CD14-positive monocyte (primary cell): ENCODE measurements around the gene INMT. TPM values are rescaled to one million over a fixed set of nuclear protein-coding genes. Genes with fewer than 3 reads are reported as not detected.
A peak's percentile ranks its signal among the peaks of the same experiment; 100 is the strongest.

Experiments used
- DNase-seq, 3 donors: peaks; one replicate each; pipeline ENCODE4 v3.0.0-alpha.2; 2011 to 2022
- H2AFZ ChIP-seq: 2 replicates; pipeline ENCODE4 v1.6.0; 2012; ENCODE audit warnings: mild to moderate bottlenecking, low read depth, low read length, inconsistent platforms; ENCODE audit not compliant: insufficient read depth, poor library complexity, severe bottlenecking
- H3K27ac ChIP-seq, 2 donors: 1 replicate in 1 of 2; 2 replicates in 1 of 2; pipeline ENCODE4 v1.5.1; 2012 to 2013; ENCODE audit warnings: low read length in 2 of 2, control low read depth in 1 of 2, inconsistent platforms in 1 of 2, low read depth in 1 of 2, mild to moderate bottlenecking in 1 of 2
- H3K27me3 ChIP-seq, 2 donors: one replicate each; pipeline versions ENCODE4 v1.6.0 to v1.6.1; 2011 to 2013; ENCODE audit warnings: low read length in 2 of 2; ENCODE audit not compliant: control insufficient read depth in 2 of 2, insufficient read depth in 2 of 2
- H3K36me3 ChIP-seq, 2 donors: replicated peaks in 1 of 2; 1 replicate in 1 of 2; 2 replicates in 1 of 2; pipeline versions ENCODE4 v1.5.1 to v1.6.1; 2012 to 2013; ENCODE audit warnings: low read length in 2 of 2, control low read depth in 1 of 2, inconsistent platforms in 1 of 2, mild to moderate bottlenecking in 1 of 2; ENCODE audit not compliant: insufficient read depth in 2 of 2, control insufficient read depth in 1 of 2
- H3K4me1 ChIP-seq, 2 donors: 1 replicate in 1 of 2; 2 replicates in 1 of 2; pipeline versions ENCODE4 v1.5.1 to v1.6.1; 2012 to 2013; ENCODE audit warnings: low read length in 2 of 2, control low read depth in 1 of 2, inconsistent platforms in 1 of 2, mild to moderate bottlenecking in 1 of 2, moderate library complexity in 1 of 2; ENCODE audit not compliant: insufficient read depth in 2 of 2, control insufficient read depth in 1 of 2
- H3K4me2 ChIP-seq: replicated peaks from 2 replicates; pipeline ENCODE3; 2012; ENCODE audit warnings: low read length, moderate library complexity, mild to moderate bottlenecking; ENCODE audit not compliant: poor library complexity, severe bottlenecking; ENCODE audit errors: extremely low read depth
- H3K4me3 ChIP-seq, 3 experiments: fragments of 200-600 bp in 1 of 3; sonication (generic) in 1 of 3; replicated peaks in 1 of 3; 1 replicate in 2 of 3; 2 replicates in 1 of 3; pipeline ENCODE4 v1.5.1; 2011 to 2013; ENCODE audit warnings: low read length in 3 of 3, mild to moderate bottlenecking in 3 of 3, control low read depth in 2 of 3, low read depth in 2 of 3, inconsistent platforms in 1 of 3, moderate library complexity in 1 of 3
- H3K79me2 ChIP-seq: 2 replicates; pipeline ENCODE4 v1.6.0; 2012; ENCODE audit warnings: mild to moderate bottlenecking, control low read depth, inconsistent platforms, low read length, moderate library complexity; ENCODE audit not compliant: insufficient read depth
- H3K9ac ChIP-seq: 2 replicates; pipeline ENCODE4 v1.6.0; 2017; ENCODE audit warnings: low read length, mild to moderate bottlenecking; ENCODE audit not compliant: insufficient read depth, poor library complexity, severe bottlenecking
- H3K9me3 ChIP-seq, 2 donors: replicated peaks in 1 of 2; 1 replicate in 1 of 2; 2 replicates in 1 of 2; pipeline versions ENCODE4 v1.5.1 to v1.6.1; 2012 to 2013; ENCODE audit warnings: low read length in 2 of 2, control low read depth in 1 of 2; ENCODE audit not compliant: control insufficient read depth in 1 of 2, insufficient read depth in 1 of 2
- H4K20me1 ChIP-seq: 2 replicates; pipeline ENCODE4 v1.6.0; 2012; ENCODE audit warnings: mild to moderate bottlenecking, low read length, control low read depth, moderate library complexity; ENCODE audit not compliant: insufficient read depth
- H3K27ac Mint-ChIP-seq, 7 donors: one replicate each; pipeline ENCODE4 v1.8.0; 2020; ENCODE audit warnings: mild to moderate bottlenecking in 7 of 7, mixed read lengths in 7 of 7, moderate library complexity in 6 of 7, inconsistent platforms in 2 of 7
- H3K27me3 Mint-ChIP-seq, 3 donors: one replicate each; pipeline ENCODE4 v1.8.0; 2021 to 2022; ENCODE audit warnings: low read depth in 3 of 3, mild to moderate bottlenecking in 3 of 3, mixed read lengths in 3 of 3, moderate library complexity in 3 of 3, inconsistent platforms in 1 of 3
- H3K36me3 Mint-ChIP-seq, 2 donors: one replicate each; pipeline ENCODE4 v1.8.0; 2020; ENCODE audit warnings: mixed read lengths in 2 of 2, inconsistent platforms in 1 of 2, mild to moderate bottlenecking in 1 of 2
- H3K4me1 Mint-ChIP-seq: one replicate; pipeline ENCODE4 v1.8.0; 2020; ENCODE audit warnings: mild to moderate bottlenecking, mixed read lengths
- H3K4me3 Mint-ChIP-seq, 2 donors: one replicate each; pipeline ENCODE4 v1.8.0; 2020; ENCODE audit warnings: mild to moderate bottlenecking in 2 of 2, mixed read lengths in 2 of 2, moderate library complexity in 1 of 2
- H3K9me3 Mint-ChIP-seq, 7 donors: one replicate each; pipeline ENCODE4 v1.8.0; 2020 to 2022; ENCODE audit warnings: mixed read lengths in 7 of 7, mild to moderate bottlenecking in 6 of 7, moderate library complexity in 6 of 7, inconsistent platforms in 2 of 7
- CTCF ChIP-seq: fragments of 200-600 bp; IDR thresholded peaks from one replicate; pipeline ENCODE4 v1.8.0; 2022; ENCODE audit warnings: antibody characterized with exemption, mild to moderate bottlenecking
- WGBS: methylation state at CpG from one replicate; pipeline ENCODE4 v1.1.5; 2013; ENCODE audit warnings: missing lambda C conversion rate; ENCODE audit not compliant: insufficient coverage; 5-methylcytosine and 5-hydroxymethylcytosine counted together
- intact Hi-C, 2 donors: fragments of 100-400 bp; cut with micrococcal nuclease; formaldehyde crosslinking; loops; one replicate each; pipeline versions ENCODE4 v1.15.0 to v1.15.1; 2023
- polyA plus RNA-seq, 3 donors: library from polyadenylated mRNA; depleted of rRNA in 1 of 3; unstranded in 2 of 3; stranded (reverse) in 1 of 3; fragments of 300-500 nt in 2 of 3; fragments of >200 nt in 1 of 3; fragmentation: Illumina TruSeq in 2 of 3; gene quantifications; 1 replicate in 2 of 3; 2 replicates in 1 of 3; pipeline ENCODE4 v1.2.3, GENCODE V29; 2012 to 2021

Gene INMT
- polyA plus RNA-seq, 3 donors: not detected

DNA sequence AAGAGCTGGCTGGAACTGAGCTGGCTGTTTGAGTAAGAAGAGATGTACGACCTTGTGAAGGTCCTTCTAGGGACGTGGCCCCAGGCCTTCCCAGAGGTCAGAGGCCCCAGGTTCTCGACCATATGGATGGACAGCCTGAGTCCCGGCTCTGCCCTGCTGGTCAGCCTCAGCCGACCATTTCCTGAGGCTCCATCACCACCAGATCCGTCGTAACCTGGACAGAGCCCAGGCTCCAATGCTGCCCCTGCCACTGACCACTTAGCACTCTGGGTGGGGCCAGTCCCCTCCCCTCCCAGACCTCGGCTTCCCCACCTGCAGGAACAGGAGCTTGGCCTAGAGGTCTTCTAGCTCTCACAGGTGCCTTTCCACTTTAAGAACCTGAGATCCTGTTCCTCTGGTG lies 10.6 kb upstream of the INMT start:
- no peaks in the 10 kb centered on the region for H3K4me1 ChIP-seq
- no peaks in the 10 kb centered on the region for H3K36me3 Mint-ChIP-seq
- H4K20me1 ChIP-seq: no peaks in the 10 kb centered on the region
- WGBS: 91% methylated on average over 8 of the region's 8 CpGs
- no peaks in the 10 kb centered on the region for H3K79me2 ChIP-seq
- H3K27me3 Mint-ChIP-seq: peaks cover 0 to 2% (median 2%) of the 10 kb centered on the region in 3 donors
- no peaks in the 10 kb centered on the region for H3K36me3 ChIP-seq
- DNase-seq: no peak
- H3K27ac Mint-ChIP-seq: no peak overlapping the region
- H3K4me2 ChIP-seq: no peak overlapping the region
- no peak overlapping the region for H3K4me3 Mint-ChIP-seq
- H3K9me3 ChIP-seq: no peaks in the 10 kb centered on the region
- no peak for TF ChIP-seq CTCF
- no peak overlapping the region for H2AFZ ChIP-seq
- no peaks in the 10 kb centered on the region for H3K4me1 Mint-ChIP-seq
- H3K9me3 Mint-ChIP-seq: peaks cover 0 to 5% (median 0%) of the 10 kb centered on the region in 7 donors
- H3K27ac ChIP-seq: no peak overlapping the region
- H3K4me3 ChIP-seq: no peak overlapping the region
- no peak overlapping the region for H3K9ac ChIP-seq
- no peaks in the 10 kb centered on the region for H3K27me3 ChIP-seq
- intact Hi-C loops: no loop called here

GRCh38 chr7:30743371-30744074 lies 8.4 kb upstream of the INMT start:
- Histone ChIP-seq H3K27ac (no peak overlapping the region), H3K9me3 (no peaks in the 10 kb centered on the region), H3K27me3 (no peaks in the 10 kb centered on the region), H3K9ac (no peak overlapping the region), H2AFZ (no peak overlapping the region), H3K4me1 (no peaks in the 10 kb centered on the region), H3K4me2 (no peak overlapping the region), H3K79me2 (no peaks in the 10 kb centered on the region), H3K36me3 (no peaks in the 10 kb centered on the region), H4K20me1 (no peaks in the 10 kb centered on the region), H3K4me3 (no peak overlapping the region)
- intact Hi-C loops: no loop called here
- Mint-ChIP-seq H3K36me3 (no peaks in the 10 kb centered on the region), H3K4me3 (no peak overlapping the region), H3K4me1 (no peaks in the 10 kb centered on the region), H3K9me3 (no peaks in the 10 kb centered on the region), H3K27me3 (peaks cover 0 to 2% (median 2%) of the 10 kb centered on the region in 3 donors), H3K27ac (peak overlapping the region in 1 of 7 donors; percentile 37)
- WGBS: 80% methylated on average over 8 of the region's 8 CpGs
- DNase-seq: no peak
- TF ChIP-seq CTCF: no peak
